Stimulated activated CD8-positive, alpha-beta memory T cell treated with anti-CD3 and anti-CD28 coated beads, Interleukin-15, amount 100 ng/mL, for 48 hours (primary cell): ENCODE results near the gene DPYD.

Source experiments
- DNase-seq, 2 donors: peaks; one replicate each; pipeline ENCODE4 v3.0.0-alpha.2; 2020; ENCODE audit warnings: low read depth in 2 of 2

The DPYD gene

DNA sequence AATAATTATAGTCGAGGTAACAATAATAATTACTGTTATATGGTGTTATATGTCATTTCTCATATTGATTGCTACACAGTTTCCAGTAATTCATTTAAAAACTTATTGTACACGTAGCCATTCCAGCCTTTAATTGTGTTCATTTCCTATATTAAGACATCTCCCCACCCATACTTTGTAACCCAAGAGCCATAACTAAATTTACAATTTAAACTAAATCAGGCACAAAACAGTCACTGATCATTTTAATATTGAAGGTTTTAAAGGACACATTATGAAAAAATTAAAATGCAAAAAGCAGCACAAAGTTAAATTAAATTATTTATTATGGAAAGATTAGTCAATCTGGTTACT, 487.0 kb downstream of the DPYD start:
- no peak for DNase-seq

DNA sequence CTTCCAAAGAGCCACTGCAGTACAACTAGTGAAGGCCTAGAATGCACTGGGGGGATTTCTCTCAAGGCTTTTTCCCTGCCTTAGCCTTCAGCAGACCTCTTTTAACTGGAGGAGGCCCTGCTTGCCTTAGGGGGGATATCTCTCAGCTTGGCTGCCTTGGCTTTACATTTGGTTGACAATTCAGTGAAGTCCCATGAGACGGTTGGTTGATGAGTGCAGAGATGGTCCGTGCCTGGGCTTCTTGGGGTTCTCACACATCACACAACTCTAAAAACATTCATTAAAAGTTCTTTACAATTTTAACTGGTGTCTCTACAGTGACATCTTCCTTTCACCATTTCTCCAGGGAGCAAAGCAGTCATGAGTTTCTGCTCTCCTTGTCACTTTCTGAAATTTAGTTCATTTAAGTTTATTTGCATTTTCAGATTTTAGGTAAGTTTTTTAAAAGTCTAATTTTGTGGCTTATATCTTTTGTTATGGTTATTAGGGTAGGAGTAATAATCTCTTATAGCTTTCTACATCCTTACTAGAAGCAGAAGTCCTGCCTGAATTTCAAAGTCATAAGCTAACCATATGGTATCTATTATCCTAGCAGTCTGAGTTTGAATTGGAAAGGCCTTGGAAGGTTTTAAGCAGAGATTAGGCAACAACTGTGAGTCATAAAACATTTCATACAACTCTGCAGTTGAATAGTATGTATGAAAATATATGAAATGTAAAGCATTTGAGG, 487.6 kb downstream of the DPYD start:
- DNase-seq, result no peak

DNA sequence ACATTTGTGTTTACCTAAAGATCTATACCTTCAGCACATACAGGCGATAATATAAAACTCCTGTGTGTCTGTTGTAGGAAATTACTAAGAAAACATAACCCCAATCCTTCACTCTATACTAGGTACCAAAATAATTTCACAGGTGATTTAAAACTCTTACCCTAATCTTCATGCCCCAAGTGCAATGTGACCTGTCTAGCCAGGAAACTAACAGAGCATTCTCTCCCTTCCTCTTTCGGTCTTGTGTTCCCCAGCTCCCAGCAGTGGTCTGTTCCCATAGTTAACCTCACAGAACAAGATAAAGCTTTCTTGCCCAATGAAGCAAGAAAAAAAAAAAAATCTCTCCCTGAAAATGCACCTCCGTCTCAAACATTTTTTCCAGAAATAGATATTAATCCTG, 493.5 kb downstream of the DPYD start:
- no peak for DNase-seq

DNA sequence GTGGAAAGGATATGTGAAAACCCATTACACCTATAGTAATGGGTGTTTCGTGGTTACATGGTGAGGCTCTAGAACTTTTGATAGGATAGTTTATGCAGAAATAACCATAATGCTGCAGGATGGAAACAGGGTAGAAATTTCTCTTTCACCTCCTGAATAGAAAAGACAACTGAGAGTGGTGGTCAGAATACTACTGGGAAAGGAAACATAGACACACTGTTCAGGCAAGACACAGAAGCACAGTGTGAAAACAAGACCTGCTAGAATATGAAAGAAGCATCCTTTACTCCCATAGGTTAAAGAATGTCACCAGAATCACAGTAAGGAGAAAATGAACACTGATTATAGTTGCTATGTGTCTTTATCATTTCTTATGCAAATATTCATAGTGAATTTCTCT, 496.6 kb downstream of the DPYD start:
- DNase-seq, result no peak

DNA sequence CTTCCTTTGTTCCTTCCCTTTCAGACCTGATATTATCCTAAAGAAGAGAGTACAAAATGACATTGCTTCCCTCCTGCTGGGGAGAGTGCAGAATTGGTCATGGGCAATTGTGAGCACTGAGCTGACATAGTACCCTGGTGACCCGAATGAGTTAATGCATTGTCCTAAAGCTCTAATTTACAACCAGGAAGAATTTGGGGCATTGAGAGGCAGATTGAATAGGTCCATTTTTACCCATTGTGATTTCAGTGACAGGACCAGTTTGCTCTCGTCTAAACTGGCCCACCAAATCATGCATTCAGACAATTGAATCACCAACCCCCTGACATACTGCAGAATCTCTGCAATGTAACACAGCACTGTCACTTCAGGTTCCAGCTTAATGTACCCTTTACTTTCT, 497.4 kb downstream of the DPYD start:
- DNase-seq, result no peak

DNA sequence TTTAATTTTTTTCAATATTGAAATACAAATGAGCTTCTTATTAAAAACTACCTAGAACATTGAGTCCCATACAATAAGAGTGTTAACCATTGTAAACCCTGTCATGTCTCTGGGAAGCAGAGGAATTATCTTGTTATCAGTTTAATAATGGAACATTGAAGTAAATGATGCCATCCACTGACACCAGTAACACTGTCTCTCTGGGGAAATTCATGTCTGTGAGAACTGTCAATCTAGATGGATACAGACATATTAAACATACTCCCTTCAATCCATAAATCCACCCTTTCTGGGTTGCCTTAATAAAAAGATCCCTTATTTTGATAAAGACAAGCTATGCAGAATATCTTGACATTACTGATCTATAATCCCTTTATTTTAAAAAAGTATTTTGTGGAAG, 503.2 kb downstream of the DPYD start:
- no peak for DNase-seq

DNA sequence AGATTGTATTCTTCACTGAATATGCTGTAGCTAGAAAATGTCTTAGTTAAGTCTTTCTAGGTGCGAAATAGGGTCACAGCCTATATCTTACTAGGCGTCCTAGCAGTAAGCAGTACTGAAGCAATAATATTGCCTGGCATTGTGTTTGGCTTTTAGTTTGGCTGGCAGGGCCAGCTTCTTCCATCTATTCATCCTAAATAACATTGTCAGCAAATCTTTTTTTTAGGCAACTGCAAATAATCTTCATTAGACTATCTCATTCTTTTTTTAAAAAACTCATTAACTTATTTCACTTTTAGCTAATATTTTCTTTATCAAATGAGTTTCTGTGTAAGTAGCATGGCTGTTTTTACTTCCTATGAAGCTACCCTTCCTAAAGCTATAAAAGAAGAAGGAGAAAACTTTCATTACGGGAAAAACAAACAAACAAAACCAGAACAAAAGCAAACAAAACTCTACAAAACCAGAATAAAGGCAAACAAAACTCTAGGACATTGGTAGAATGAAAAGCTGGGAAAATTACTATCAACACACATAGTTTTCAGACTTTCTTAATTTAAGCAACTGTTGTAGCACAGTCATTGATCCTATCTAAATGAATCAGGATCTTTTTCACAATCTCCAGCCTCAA, 506.0 kb downstream of the DPYD start:
- DNase-seq, result no peak

DNA sequence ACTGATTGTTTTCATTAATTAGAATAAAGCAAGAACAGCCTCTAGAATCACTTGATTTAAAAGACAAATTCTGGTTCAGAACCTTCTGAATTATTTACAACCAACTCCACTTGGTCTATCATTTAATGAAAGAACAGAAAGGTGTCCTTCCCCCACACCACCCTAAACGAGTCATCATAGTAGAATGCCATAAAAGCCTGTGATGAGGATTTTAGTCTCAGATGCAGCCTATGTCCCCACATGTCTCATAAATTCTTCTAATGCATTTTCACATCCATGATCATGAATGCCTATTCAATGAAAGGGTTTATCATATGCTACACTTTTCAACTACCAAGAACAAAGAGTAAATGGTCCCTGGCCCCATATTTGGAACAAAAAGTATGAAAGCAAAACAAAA, 508.1 kb downstream of the DPYD start:
- no peak for DNase-seq

DNA sequence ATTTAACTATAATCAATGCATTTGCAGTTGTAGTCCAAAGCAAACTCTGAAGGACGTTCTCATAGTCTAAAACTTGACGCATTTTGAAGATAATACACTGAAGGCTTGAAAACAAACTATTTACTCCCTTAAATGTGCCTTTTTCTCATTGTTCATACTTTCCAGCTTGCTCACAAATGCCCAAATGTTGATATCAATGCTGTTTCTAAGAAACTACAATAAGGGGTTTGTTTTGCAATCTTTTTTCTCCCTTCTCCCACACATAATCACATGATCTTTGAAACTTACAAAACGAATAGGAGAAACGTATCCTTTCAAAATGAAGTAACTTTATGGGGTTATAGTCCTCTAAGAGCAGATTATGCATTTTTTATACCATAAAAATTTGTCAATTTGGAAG, 508.7 kb downstream of the DPYD start:
- no peak for DNase-seq

DNA sequence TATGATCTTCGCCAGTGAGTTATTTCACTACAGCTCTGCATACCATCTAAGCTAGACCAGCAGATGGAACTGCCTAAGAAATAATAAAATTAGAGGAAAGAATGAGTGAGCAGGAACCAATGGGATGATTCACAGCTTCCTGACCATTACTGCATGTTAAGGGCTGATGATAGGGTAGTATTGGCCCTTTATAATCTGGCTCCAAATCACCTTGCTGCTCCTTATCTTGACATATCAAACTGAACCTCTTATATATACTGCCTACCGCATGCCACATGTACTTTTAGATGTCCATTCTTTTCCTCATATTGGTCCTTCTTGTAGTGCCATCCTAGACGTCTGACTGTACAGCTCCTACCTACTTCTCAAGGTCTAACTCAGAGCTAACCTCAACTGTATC, 524.4 kb downstream of the DPYD start:
- no peak for DNase-seq

DNA sequence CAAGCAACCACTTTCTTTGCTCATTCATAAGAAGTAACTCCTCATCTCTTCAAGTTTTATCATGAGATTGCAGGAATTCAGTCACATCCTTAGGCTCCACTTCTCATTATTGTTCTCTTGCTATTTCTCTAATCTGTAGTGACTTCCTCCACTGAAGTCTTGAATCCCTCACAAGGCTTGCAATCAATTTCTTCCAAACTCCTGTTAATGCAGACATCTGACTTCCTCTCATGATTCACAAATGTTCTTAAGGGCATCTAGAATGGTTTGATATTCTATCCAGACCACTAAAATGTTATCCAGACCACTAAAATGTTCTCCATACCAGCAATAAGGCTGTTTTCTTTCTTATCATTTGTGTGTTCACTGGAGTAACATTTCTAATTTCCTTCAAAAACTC, 528.1 kb downstream of the DPYD start:
- DNase-seq, result no peak

DNA sequence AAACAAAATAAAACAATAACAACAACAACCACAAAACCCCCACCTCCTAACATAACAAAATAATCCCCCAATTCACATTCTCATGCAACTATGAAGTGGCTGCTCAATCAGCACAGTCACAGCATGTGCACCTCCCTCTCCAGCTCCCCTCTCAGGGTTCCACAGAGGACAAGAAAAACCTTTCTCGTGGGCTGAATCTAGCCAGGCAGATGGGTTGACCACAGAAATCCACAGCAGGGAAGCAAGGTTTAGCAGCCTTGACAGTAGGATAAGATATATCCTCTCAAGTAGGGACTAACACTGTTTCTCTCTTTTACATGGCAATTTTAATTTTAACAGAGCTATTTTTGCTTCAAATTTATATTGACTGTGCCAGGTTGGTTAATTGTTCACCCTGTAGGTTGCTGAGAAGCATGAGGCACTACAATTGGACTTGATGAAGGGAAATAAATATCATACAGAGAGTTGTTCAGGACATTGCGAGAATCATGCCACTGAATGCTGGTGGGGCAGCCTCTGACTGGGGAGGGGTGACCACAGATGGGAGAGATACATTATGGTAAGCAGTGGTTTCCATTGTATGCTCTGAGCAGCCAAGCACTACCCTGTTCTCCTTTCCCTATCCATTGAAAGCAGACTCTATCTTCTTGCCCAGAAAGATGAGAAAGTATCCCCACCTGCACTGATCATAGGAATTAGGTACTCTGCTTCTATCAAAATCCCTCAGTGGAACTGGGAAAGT, 535.1 kb downstream of the DPYD start:
- no peak for DNase-seq

DNA sequence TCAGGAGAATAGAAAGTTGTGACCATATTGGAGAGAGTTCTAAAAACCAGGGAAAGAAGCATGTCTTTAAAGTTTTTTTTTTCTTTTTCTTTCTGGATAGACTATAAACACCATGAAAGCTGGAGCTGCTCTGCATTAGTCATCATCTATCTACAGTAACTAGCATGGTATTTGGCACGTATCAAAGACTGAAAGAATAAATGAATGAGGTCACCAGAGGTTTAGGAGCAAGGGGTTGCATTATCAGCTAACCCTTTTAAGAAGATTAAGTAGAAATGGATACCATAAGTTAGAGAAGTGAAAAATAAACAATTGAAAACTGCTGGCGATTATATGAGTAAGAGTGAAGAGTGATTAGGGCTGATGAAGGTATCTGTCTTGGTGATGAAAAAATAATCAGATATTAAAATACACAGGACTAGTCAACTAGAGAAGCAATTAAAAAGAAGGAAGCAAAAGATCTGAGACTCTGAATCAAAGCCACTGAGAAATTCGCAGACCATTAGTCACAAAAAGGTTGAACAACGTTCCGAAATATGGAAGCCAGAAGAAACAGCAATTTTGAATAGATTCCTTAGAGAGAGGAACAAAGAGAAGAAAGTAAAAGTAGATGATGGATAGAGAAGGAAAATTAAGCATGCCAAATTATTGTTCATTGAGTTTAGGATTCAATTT, 536.4 kb downstream of the DPYD start:
- DNase-seq, result no peak

DNA sequence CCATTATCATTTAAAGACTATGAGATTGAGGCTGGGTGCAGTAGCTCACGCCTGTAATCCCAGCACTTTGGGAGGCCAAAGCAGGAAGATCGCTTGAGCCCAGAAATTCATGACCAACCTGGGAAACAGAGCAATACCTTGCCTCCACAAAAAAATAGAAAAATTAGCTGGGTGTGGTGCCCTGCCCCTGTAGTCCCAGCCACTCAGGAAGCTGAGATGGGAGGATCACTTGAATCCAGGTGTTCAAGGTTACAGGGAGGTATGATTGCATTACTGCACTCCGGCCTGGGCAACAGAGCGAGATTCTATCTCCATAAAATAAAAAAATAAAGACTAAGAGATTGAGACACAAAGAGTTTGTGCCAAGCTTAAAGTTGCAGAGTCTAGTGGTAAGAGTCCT, 537.0 kb downstream of the DPYD start:
- DNase-seq, result no peak

DNA sequence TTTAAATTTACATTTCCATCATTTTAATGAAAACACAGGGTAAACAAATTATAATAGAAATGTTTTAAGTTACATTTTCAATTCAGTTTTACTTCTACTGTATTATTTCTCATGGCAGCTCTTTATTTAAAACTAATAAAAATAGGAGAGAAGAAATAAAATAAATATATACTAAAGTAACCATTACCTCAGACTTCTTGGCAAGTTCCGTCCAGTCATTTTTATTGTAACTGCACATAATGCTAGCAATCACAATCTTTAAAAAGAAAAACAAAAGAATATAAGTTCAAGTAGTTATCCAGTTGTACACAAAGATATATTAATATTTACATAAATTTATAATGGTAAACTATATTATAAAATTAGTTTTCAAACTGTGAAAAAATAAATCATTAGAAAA, 538.6 kb downstream of the DPYD start:
- DNase-seq, result no peak

DNA sequence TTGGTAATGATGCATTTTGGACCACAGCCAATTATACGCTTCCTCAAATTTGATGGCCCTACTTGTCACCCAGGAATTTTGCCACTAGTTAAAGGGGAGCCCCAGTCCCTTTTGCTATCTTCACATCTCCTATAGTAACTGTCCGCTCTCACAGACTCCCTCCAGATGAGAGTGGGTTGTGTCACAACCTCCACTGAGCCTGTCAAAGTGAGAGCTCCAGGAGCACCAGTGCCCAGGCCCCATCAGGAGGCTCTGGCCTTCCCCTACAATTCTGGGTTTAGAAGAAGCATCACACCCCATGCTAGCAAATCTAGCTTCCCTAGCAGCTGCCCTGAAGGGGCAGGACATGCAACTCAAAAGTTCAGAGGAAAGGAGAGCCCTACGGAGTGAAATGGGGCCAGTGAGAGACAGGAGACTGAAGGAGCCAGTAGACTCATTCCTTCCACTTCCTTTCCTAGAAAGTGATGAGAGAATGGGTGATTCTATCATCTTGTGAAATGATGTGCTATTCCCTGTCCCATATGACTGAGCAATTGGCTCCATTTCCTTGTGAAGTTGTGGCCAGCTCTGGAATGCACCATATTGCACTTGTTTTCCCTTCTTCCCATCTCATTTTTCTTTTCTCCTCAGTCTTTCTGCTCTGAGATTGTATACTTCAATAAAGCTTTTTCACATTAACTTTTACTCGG, 541.3 kb downstream of the DPYD start:
- DNase-seq, result no peak

DNA sequence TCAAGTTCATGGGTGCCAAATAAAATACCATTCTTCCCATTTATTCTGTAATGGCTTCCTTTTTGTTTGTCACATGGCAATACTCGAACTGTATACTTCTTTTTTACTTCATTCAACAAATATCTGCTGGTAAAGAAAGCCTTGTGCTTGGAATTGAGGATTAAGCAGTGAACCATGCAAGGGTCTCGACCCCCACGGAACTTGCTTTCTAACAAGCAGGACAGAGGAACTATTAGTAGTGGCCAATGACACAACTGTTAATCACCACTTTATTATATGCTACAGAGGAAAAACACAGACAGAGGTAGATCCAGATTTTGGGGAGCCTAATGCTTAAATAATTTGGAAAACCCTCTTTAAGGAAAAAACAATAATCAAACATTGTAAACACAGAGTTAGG, 542.2 kb downstream of the DPYD start:
- no peak for DNase-seq

DNA sequence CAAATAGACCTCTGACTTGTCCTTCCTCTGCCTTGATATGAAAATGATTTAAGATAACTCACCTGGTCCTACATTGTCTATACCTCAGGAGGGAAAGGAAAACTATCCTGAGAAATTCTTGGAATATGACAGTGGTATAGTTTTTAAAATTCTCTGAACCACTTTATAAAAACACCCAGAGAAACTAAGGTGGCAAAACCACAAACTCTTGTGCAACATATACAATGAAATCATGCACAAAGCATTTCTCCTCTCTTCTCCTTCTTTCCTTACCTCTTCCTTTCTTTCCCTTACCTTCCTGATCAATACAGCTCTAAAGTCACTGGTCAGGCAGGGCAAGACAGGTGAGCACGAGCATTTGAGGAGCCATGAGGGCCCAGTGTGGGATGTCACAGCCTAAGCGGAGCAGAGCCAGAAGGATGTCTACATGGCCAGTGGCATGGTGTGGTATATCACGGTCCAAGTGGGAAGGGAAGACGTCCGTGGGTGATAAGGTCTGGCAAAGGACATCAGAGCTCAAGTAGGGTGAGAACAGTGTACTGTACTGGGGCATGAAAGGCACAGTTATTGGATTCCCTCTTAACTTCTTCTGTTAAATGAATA, 543.3 kb downstream of the DPYD start:
- no peak for DNase-seq

DNA sequence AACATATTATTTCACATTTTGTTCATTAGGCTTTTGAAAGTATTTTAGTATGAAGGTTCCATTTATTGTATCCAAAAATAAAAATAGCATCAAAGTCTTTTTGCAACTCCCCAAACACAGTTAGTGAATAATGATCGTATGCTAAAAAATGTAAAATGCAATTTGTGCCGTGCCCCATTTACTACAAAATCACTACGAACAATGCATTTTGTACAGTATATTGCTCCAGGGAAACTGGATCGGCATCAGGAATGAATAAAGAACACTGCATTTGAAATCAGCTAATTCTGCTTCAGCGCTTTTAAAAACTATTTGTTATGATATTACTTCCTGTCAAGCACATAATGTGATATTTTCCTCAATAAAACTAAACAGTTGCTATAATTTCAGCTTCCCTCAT, 547.8 kb downstream of the DPYD start:
- no peak for DNase-seq

DNA sequence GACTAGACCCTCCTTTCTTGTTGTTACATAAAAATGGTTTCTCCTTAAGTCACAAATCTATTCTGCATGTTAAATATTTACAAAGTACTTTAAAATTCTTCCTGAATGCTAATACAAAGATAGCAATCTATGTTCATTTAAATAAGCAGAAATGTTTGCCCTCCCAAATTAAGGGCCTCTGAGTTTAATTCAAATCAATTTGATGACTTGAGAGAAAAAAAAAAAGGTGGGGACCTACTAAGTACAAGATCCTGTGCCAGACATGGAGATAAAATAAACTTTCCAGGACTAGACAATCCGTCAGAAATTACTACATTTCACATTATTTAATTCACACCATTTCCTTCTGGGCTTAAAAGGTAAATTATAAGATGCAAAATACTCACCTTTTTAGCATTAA, 548.3 kb downstream of the DPYD start:
- no peak for DNase-seq

DNA sequence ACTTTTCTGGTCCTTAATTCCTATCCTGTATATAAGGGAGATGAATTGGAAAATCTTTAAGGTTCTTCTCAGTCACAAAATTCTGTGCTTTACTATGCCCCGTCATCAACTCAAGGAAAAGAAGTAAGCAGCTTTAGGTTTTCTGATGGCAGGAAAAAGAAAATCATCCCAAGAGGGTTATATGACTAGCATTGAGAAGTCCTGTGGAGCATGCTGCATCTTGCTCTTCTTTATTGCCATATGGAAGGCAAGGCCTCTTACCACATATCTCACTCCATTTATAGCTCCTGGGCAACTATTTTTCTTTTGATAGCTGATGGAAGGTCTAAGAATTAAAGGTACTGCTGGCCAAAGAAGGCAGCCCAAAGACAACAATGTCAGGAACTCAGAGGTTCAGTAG, 552.5 kb downstream of the DPYD start:
- no peak for DNase-seq

DNA sequence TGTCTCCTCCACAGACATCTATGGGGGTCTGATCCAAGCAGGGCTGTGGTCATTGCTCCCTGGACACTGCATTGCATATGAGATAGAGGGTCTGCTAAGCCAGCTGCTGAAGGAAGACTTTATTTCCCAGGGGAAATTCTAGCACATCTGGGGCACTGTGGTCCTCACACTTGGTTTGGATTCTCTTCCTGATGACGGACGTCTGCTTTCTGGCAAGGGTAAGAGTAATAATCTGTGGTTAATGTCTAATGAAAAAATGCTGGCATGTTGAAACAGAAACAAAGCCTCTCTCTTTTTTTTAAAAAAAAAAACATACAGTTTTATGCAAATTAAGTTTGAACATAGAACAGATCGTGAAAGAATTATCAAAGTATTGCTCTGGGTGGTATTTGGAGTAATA, 553.9 kb downstream of the DPYD start:
- no peak for DNase-seq
